Hepatocyte (in vitro differentiated cells): ENCODE results near the gene ITGA8. TPM values are rescaled to one million over a fixed set of nuclear protein-coding genes. Genes with fewer than 3 reads are reported as not detected.
A peak's percentile ranks its signal among the peaks of the same experiment; 100 is the strongest.

Experiments used
- DNase-seq: peaks from one replicate; pipeline ENCODE4 v3.0.0-alpha.2; 2016; ENCODE audit warnings: low spot score
- H2AFZ ChIP-seq: fragments of 200-600 bp; sonication (generic); 2 replicates; pipeline ENCODE4 v1.6.0; 2016; ENCODE audit warnings: antibody characterized with exemption, mild to moderate bottlenecking
- H3K27ac ChIP-seq: fragments of 200-600 bp; sonication (generic); 2 replicates; pipeline ENCODE4 v1.5.1; 2016; ENCODE audit warnings: mild to moderate bottlenecking
- H3K27me3 ChIP-seq: fragments of 200-600 bp; sonication (generic); 2 replicates; pipeline ENCODE4 v1.6.1; 2016
- H3K36me3 ChIP-seq: fragments of 200-600 bp; sonication (generic); replicated peaks from 2 replicates; pipeline ENCODE4 v1.5.1; 2016; ENCODE audit warnings: low read depth; ENCODE audit not compliant: insufficient read depth
- H3K4me1 ChIP-seq: fragments of 200-600 bp; sonication (generic); 2 replicates; pipeline ENCODE4 v1.5.1; 2016; ENCODE audit warnings: mild to moderate bottlenecking, moderate library complexity; ENCODE audit not compliant: insufficient read depth
- H3K4me2 ChIP-seq: fragments of 200-600 bp; sonication (generic); 2 replicates; pipeline ENCODE4 v1.6.0; 2016
- H3K4me3 ChIP-seq: fragments of 200-600 bp; sonication (generic); 2 replicates; pipeline ENCODE4 v1.5.1; 2016; ENCODE audit warnings: mild to moderate bottlenecking
- H3K79me2 ChIP-seq: fragments of 200-600 bp; sonication (generic); 2 replicates; pipeline ENCODE4 v1.6.0; 2017; ENCODE audit warnings: mild to moderate bottlenecking
- H3K9me2 ChIP-seq: fragments of 200-600 bp; sonication (generic); replicated peaks from 2 replicates; pipeline ENCODE4 v1.6.0; 2017; ENCODE audit warnings: mild to moderate bottlenecking; ENCODE audit not compliant: insufficient read depth
- H3K9me3 ChIP-seq: fragments of 200-600 bp; sonication (generic); 2 replicates; pipeline ENCODE4 v1.5.1; 2016; ENCODE audit warnings: low read depth, mild to moderate bottlenecking
- H4K20me1 ChIP-seq: fragments of 200-600 bp; sonication (generic); 2 replicates; pipeline ENCODE4 v1.6.0; 2016; ENCODE audit warnings: mild to moderate bottlenecking; ENCODE audit not compliant: insufficient read depth, poor library complexity, severe bottlenecking
- EZH2 ChIP-seq: fragments of 200-600 bp; sonication (generic); IDR thresholded peaks from 2 replicates; pipeline ENCODE4 v1.6.1; 2016; ENCODE audit warnings: antibody characterized with exemption, mild to moderate bottlenecking, borderline replicate concordance
- EZH2phosphoT487 ChIP-seq: fragments of 200-600 bp; sonication (generic); IDR thresholded peaks from one replicate; pipeline ENCODE4 v1.6.1; 2018; ENCODE audit warnings: antibody characterized with exemption, mild to moderate bottlenecking, low read depth, moderate library complexity; ENCODE audit not compliant: unreplicated experiment, severe bottlenecking
- WGBS: methylation state at CpG from one replicate; pipeline ENCODE4 v1.1.6; 2016; ENCODE audit warnings: low lambda C conversion rate; ENCODE audit errors: missing lambda C conversion rate; 5-methylcytosine and 5-hydroxymethylcytosine counted together
- polyA plus RNA-seq: library from polyadenylated mRNA; unstranded; fragments of >200 nt; fragmentation: Nextera tagmentation; extraction: Ambion mirVana; gene quantifications from 2 replicates; pipeline ENCODE4 v1.2.1, GENCODE V29; 2016
- total RNA-seq: library from RNA; depleted of rRNA; stranded (reverse); fragments of >200 nt; gene quantifications from 2 replicates; pipeline ENCODE4 v1.2.3, GENCODE V29; 2014
- TF ChIP-seq, protein P1 (sequence below): fragments of 200-600 bp; sonication (generic); IDR thresholded peaks from 2 replicates; pipeline ENCODE4 v1.5.1; 2016; ENCODE audit warnings: antibody characterized with exemption, mild to moderate bottlenecking; ENCODE audit not compliant: poor library complexity

ITGA8 gene
- total and polyA plus RNA-seq, 2 experiments from 2014 or later: 2.9 to 16.8 TPM

DNA sequence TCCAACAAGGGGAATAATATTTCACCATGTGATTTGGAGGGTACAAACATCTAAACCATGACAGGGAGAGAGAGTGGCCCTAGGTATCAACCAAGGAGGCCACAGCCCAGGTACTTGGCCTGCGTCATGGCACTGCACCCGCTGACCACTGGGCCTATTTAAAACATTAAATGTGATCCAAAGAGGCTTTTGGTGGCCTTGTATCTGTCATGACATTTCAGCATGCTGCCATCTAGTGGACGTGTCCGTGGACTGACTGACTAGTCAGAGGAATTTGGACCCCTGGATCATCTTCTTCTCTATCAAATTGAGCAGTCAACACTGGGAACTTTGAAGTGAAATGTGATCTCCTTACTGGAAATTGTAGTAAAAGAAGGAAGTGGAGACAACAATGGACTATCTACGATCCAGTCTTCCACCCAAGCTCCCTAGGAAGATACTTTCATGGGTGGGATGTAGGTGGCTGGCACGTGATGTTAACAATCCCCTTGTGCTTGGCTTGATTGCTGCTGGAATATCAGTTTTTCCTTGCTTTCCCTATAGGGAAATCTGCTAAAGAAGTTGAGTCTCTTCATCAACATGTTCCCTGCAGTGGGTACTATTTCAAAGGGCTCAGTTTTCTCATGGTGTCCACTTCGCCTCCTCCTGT is 24.6 kb upstream of the ITGA8 start:
- peak; percentile 67 for DNase-seq
- no peak for TF ChIP-seq EZH2
- TF ChIP-seq, protein P1, sequence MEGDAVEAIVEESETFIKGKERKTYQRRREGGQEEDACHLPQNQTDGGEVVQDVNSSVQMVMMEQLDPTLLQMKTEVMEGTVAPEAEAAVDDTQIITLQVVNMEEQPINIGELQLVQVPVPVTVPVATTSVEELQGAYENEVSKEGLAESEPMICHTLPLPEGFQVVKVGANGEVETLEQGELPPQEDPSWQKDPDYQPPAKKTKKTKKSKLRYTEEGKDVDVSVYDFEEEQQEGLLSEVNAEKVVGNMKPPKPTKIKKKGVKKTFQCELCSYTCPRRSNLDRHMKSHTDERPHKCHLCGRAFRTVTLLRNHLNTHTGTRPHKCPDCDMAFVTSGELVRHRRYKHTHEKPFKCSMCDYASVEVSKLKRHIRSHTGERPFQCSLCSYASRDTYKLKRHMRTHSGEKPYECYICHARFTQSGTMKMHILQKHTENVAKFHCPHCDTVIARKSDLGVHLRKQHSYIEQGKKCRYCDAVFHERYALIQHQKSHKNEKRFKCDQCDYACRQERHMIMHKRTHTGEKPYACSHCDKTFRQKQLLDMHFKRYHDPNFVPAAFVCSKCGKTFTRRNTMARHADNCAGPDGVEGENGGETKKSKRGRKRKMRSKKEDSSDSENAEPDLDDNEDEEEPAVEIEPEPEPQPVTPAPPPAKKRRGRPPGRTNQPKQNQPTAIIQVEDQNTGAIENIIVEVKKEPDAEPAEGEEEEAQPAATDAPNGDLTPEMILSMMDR: peak; percentile 54

DNA sequence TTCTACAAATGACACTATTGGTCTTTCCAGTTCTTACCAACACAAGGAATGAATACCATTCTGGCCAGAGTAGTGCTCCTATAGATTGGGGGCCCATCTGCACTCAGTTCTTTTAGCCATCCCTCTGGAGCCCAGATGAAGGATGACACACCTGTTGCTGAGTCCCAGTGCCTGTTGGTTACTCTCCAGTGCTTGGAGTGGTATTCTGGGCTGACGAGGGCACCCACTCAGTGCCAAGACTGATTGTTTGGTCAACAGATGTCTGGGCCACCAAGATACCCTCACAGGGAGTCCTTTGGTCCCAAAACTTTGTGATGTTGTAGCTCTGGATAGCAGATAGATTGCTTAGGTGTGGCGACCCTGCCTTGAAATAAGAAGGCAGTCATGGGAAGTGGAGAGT is 23.7 kb upstream of the ITGA8 start:
- WGBS: 87% methylated on average over 2 of the region's 2 CpGs
- Histone ChIP-seq H3K36me3 (no peaks in the 10 kb centered on the region), H3K4me2 (no peak overlapping the region), H3K4me3 (no peak overlapping the region), H3K79me2 (no peaks in the 10 kb centered on the region), H3K9me3 (no peaks in the 10 kb centered on the region), H3K27me3 (no peaks in the 10 kb centered on the region), H3K27ac (no peak overlapping the region), H3K4me1 (no peaks in the 10 kb centered on the region), H2AFZ (no peak overlapping the region), H3K9me2 (no peaks in the 10 kb centered on the region), H4K20me1 (no peaks in the 10 kb centered on the region)
- TF ChIP-seq EZH2: no peak
- TF ChIP-seq, protein P1: no peak
- no peak for TF ChIP-seq EZH2phosphoT487
- DNase-seq: no peak

More for the DNA sequence above, 24.6 kb upstream of the ITGA8 start:
- Histone ChIP-seq H3K27me3 (no peaks in the 10 kb centered on the region), H3K27ac (no peak overlapping the region), H3K9me3 (no peaks in the 10 kb centered on the region), H3K4me2 (no peak overlapping the region), H3K79me2 (no peaks in the 10 kb centered on the region), H4K20me1 (no peaks in the 10 kb centered on the region), H3K4me1 (no peaks in the 10 kb centered on the region), H2AFZ (no peak overlapping the region), H3K4me3 (no peak overlapping the region), H3K9me2 (no peaks in the 10 kb centered on the region), H3K36me3 (no peaks in the 10 kb centered on the region)
- 40% methylated on average over 7 of the region's 7 CpGs for WGBS

DNA sequence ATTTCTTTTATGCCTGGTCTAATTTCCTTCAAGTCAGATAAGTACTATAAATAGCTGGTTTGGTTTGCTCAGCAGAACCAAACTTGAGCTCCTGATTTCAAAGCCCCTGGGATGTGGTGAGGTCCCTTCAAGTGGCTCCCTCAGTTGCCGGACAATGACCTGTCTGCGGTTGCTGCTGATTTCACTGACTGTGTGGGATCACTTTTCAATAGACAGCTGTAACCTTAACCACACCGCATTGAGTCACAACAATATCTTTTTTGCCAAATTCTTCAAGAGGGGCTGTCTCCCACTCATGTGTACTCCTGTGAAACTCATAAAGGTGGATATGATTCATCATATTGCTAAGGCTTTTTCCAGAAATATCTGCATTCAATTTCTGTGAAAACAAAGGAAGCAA is 23.1 kb upstream of the ITGA8 start:
- Histone ChIP-seq H3K27ac (no peak overlapping the region), H2AFZ (no peak overlapping the region), H4K20me1 (no peaks in the 10 kb centered on the region), H3K4me3 (no peak overlapping the region), H3K27me3 (no peaks in the 10 kb centered on the region), H3K9me3 (no peaks in the 10 kb centered on the region), H3K36me3 (no peaks in the 10 kb centered on the region), H3K4me2 (no peak overlapping the region), H3K79me2 (no peaks in the 10 kb centered on the region), H3K9me2 (no peaks in the 10 kb centered on the region), H3K4me1 (no peaks in the 10 kb centered on the region)
- TF ChIP-seq, protein P1: no peak
- no peak for DNase-seq
- 94% methylated on average over 3 of the region's 3 CpGs for WGBS

DNA sequence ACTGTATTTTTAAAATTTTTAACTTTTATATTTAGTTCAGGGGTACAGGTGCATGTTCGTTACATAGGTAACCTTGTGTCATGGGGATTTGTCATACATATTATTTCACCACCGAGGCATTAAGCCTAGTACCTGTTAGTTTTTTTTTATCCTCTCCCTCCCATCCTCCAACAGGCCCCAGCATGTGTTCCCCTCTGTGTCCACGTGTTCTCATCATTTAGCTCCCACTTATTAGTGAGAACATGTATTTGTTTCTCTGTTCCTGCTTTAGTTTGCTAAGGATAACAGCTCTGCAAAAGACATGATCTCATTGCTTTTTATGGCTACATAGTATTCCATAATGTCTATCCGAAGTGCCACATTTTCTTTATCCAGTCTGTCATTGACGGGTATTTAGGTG is 22.4 kb upstream of the ITGA8 start:
- H3K27ac ChIP-seq: no peak overlapping the region
- H3K4me3 ChIP-seq: no peak overlapping the region
- WGBS: 64% methylated on average over 5 of the region's 5 CpGs
- H3K4me2 ChIP-seq: no peak overlapping the region
- no peaks in the 10 kb centered on the region for H3K9me3 ChIP-seq
- no peak for DNase-seq
- no peaks in the 10 kb centered on the region for H3K9me2 ChIP-seq
- H4K20me1 ChIP-seq: no peaks in the 10 kb centered on the region
- H3K4me1 ChIP-seq: no peaks in the 10 kb centered on the region
- TF ChIP-seq, protein P1: no peak
- TF ChIP-seq EZH2 (no peak), EZH2phosphoT487 (no peak)
- H3K27me3 ChIP-seq: no peaks in the 10 kb centered on the region
- H3K79me2 ChIP-seq: no peaks in the 10 kb centered on the region
- no peaks in the 10 kb centered on the region for H3K36me3 ChIP-seq
- no peak overlapping the region for H2AFZ ChIP-seq
